GM10847 (cell line): ENCODE results near the gene YPEL2.

ENCODE experiments used
- POLR2A ChIP-seq: IDR thresholded peaks from 2 replicates; pipeline ENCODE4 v1.6.1; 2011; ENCODE audit not compliant: insufficient read length; ENCODE audit errors: extremely low read depth

YPEL2 gene

DNA sequence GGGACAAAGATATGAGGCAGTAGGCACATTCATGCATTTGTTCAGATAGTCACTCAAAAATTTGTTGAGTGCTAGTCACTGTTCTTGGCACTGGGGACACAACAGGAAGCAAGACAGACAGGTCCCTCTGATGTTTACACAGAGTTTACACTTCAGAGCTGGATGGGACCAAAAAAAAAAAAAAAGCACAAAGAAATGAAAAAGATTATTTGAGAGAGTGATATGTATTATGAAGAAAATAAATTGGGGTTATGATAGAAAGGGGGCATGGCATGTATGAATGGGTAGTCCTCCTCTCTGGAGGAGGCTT lies 3.5 kb upstream of the YPEL2 start:
- TF ChIP-seq POLR2A = no peak

GRCh38 chr17:59328601-59329000 lies 2.9 kb upstream of the YPEL2 start:
- TF ChIP-seq POLR2A = no peak

- no peak for TF ChIP-seq POLR2A
Observed at GRCh38 chr17:59329176-59330052, 2.0 kb upstream of the YPEL2 start.

DNA sequence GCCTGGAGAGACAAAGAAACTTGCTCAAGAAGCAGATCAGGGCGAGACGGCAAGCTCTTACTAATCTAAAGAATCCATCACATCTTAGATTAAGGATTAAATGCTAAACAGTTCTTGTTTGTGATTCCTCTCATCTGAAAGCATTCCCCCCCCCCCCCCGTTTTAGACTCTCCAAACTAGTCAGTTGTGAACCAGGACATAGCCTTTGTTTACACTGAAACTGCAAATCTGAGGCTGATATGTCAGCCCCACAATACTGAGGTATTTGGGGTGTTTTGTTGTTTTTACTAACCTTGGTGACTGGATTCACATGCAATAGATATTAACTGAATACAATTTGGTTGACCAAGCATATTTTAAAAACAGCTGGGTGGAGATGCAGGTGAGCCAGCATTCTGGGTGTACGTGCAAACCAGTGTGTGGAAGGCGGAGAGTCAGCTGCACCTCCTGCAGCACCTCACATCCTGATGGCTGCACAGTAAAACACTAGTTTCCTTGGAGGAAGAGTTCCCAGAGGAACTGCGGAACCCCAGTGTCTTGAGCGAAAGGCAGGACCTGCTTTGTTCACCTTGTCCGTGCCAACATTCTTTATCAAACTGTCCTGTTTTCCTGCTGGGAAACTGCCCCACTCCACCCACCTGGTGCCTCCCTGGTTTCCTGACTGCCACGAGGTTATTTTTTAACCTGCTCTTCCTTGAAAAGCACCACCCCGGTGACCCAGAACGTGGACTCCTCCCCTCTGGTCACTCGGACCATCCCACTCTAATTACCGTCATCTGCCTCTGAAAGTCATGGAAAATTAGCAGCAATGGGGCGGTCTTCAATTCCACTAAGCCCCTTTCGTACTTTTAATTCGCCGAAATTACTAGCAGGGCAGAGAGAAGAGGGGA lies 1.2 kb upstream of the YPEL2 start:
- TF ChIP-seq POLR2A = no peak

DNA sequence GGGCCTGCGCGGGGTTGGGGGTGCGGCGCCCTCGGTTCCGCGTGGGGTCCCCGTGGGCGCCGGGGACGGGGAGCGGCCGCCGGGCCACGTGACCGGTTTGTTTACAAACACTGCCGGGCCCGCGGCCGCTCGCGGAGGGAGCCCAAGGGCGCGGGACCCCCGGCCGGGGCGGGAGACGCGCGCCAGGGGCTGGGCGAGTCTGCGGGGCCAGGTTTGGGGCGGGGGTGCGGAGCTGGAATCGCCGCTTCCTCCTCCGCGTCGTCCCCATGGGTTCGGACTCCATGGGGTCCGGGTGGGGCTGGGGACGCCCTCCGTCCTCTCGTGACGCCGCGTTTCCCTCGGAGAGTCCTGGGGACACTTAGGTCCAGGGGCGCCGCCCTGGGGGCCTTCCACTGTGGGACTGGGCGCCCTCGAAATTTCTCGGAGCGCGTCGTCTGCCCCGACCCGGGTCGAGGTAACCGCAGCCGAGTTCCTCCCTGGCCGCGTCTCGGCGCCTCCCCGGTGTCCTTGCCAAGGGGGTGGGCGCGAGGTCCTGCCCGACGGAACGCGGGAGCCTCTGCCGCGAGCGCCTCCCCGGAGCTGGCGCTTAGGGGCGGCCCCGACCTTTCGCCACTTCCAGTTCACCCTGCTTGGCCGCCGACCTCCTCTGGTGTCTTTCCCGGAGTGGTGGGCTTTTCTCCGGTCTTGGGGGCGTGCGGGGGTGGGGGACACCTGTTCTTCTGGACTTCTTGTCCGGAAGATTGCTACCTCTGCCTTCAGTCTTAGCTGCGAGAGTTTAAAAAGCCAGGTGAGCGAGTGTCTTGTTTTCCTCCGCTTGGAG lies 684 bp downstream of the YPEL2 start:
- TF ChIP-seq POLR2A = no peak

- no peak for TF ChIP-seq POLR2A
Observed at GRCh38 chr17:59332749-59333377, 1.4 kb downstream of the YPEL2 start.

DNA sequence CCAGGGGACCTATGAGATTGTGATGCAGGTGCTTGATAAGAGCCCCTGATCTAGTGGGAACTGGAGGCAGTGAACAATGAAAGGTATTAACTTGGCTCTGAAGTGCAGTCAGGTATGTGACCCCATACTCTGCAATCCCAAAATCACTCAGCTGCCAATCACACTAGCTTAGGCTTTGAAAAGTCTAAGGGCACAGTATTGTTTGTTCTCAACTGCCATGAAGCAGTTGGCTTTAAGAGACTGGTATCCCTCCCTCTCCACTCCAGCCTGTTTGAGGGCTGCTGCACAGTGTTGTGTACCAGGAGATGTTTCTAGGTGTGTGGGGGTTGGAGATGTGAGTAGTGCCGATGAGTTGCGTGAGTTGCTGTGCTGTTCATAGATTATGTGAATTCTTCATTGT lies 2.4 kb downstream of the YPEL2 start:
- no peak for TF ChIP-seq POLR2A

DNA sequence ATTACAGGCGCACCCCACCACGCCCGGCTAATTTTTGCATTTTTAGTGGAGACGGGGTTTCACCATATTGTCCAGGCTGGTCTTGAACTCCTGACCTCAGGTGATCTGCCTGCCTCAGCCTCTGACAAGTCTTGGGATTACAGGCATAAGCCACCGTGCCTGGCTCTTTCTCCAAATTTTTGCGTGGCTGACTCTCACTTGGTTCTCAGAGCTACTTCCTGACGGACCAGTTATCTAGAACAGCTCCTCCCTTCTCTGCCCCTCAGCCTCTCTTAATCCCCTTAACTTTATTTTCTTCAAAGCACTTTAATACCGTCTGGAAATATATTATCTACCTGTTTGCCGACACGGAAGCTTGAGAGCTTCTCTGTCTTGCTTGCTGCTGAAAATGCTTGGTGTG lies 4.2 kb downstream of the YPEL2 start:
- TF ChIP-seq POLR2A = no peak

DNA sequence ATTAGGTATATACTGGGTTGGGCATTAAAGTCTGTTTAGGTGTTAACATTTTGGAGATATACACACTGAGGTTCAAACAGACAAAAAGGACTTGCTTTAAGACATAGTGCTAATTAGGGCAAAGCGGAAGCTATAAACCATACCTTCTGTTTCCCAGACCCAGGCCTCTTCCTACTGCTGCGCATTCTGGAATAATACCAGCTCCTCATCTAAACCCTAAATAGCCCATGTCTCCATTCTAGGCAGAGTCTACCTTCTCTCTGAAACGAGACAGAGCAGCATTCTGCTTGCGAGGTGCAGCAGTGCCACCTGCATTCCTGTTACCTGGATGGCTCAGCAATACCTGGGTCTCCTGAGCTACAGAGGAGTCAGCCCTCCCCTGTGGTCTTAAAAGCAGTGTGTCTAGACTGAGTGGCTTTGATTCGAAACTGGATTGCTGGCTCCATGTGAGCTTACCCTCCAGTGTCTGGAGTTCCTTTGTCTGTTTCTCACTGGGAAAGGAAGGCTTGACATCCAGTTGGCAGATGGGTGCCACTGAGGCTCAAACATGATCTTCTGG lies 6.4 kb downstream of the YPEL2 start:
- no peak for TF ChIP-seq POLR2A

DNA sequence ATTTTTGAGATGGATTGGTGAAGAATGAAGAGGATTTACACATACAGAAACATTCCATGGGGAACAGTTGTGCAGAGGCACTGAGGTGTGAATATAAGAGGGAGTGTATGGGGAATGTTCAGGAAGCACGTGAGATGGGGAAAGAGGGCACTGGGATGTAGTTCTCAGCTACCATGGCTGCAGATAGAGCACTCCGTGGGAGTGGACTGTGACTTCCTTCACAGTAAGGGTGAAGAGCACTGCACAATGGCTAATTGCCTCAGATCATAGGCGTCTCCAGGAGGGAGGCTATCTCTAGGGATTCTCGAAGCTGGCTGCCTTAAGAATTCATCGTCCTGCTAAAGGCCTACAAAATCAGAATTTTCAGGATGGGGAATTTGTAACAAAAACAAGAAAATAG lies 7.0 kb downstream of the YPEL2 start:
- no peak for TF ChIP-seq POLR2A

DNA sequence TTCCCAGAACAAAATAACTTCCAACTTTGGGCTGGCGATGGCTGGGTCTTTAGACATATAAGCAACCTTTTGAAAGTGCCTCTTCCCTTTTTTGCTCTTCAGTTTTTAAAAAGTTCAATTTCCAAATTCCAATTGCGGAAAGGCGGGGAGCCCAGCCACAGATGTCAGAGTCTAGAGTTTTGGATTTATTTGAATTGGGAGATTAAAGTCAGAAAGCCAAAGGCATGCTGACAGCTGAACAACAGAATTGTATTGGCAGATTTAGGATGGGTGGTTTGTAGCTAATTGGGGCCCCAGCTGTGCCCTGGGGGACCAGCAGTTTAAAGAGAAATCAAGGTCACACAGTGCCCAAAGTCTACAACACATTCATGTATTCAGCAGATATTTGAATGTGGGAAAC lies 10.5 kb downstream of the YPEL2 start:
- TF ChIP-seq POLR2A = no peak

DNA sequence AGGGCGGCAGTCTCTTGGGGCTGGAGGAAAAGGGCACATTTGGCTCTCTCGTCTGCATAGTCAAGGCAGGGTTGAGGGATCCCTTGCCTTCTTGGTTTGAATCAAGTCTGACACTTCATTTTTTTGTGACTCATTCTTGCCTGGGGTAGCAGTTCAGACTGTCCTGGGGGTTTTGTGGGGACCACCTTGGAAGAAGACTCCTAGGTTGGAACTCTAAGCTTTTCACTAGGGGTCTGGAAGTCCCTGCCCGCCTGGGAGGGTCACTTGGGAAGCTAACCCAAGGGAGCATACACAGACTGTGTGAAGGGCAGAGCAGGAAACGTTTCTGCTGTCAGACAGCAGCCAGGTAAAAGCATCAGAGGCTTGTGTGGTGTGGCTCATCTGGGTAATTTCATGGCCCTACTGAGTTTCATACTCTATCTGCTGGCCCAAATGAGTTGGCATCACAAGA lies 11.3 kb downstream of the YPEL2 start:
- no peak for TF ChIP-seq POLR2A

DNA sequence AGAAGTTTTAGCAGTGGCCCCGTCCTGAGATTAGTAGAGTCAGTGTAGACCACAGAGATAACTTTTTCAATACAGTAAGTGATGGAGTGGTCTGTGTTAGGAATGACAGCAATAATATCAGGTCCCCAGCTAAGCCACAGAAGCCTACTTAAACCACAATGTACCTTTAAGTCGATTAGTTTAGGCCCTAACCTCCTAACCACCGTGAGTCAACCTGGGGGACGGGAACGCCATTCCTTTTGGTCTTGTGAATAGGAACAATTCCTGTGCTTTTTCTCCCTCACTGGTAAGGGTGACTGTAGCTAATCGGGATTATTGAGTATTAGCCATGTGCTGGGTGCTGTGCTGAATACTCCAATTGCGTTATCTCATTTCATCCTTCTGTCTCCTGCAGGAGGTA lies 14.0 kb downstream of the YPEL2 start:
- no peak for TF ChIP-seq POLR2A

DNA sequence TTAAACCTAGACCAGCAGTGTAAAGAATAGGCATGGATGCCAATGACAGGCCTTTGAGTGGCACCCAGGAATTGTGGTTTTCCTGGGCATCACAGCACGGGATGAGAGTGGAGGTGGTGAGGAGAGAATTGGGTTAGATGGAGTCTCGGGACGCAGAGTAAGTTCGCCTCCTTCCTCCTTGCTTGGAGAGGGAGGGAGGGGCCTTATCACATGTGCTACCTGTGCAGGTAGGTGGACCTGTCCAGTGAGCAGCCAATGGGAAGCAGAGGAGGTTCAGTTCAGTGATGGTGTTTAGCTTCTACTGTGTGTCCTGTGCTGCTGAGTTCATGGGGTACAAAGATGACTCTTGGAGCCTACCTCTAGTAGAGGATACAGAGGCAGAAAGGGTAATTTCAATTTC lies 14.9 kb downstream of the YPEL2 start:
- TF ChIP-seq POLR2A = no peak
